GM12878 (cell line): ENCODE results near the gene ZNF92. TPM values are rescaled to one million over a fixed set of nuclear protein-coding genes. Genes with fewer than 3 reads are reported as not detected.
A peak's percentile ranks its signal among the peaks of the same experiment; 100 is the strongest.

ENCODE experiments used
- ATAC-seq: fragments of 200-7000 bp; cut with Tn5 transposase; 3 replicates; pipeline ENCODE4 v1.9.1; 2020; ENCODE audit warnings: mild to moderate bottlenecking, moderate library complexity
- BruUV-seq: library from RNA; stranded (reverse); fragments of 400-500 nt; replicated peaks from 2 replicates; lab custom pipeline; 2021; lab: Mats Ljungman, UMichigan
- CTCF ChIA-PET: fragments of 300-600 bp; sonication (Branson Sonifier 250); formaldehyde crosslinking; extraction: SDS; loops from one replicate; lab custom pipeline; 2021; ENCODE audit warnings: inconsistent platforms; lab: Yijun Ruan, JAX
- POLR2A ChIA-PET: fragments of 350-600 bp; formaldehyde crosslinking; extraction: SDS; loops from one replicate; lab custom pipeline; 2021; ENCODE audit warnings: inconsistent platforms; lab: Charles Lee
- RAD21 ChIA-PET: fragments of 300-600 bp; sonication (Branson Sonifier 250); formaldehyde crosslinking; loops from one replicate; lab custom pipeline; 2023; ENCODE audit warnings: antibody characterized with exemption; ENCODE audit not compliant: unreplicated experiment; lab: Charles Lee
- SMC1A ChIA-PET: fragments of 300-600 bp; sonication (Branson Sonifier 250); formaldehyde crosslinking; loops from one replicate; lab custom pipeline; 2023; ENCODE audit not compliant: unreplicated experiment, uncharacterized antibody; lab: Charles Lee
- DNase-seq: peaks from one replicate; pipeline ENCODE4 v3.0.0-alpha.2; 2011; ENCODE audit warnings: low read depth, low spot score
- FAIRE-seq: peaks from 3 replicates; lab custom pipeline; 2011; peaks lifted over from hg19 to GRCh38; lab: Jason Lieb, UNC
- H2AFZ ChIP-seq: 2 replicates; pipeline ENCODE4 v1.6.0; 2011; ENCODE audit warnings: low read depth, low read length, control low read depth; ENCODE audit not compliant: control insufficient read depth
- H3K27ac ChIP-seq: 2 replicates; pipeline ENCODE4 v1.5.1; 2011; ENCODE audit warnings: control low read depth; ENCODE audit not compliant: control insufficient read depth, insufficient read depth
- H3K27me3 ChIP-seq, 2 experiments: replicated peaks in 1 of 2; 2 replicates each; pipeline versions ENCODE4 v1.6.0 to v1.6.1; 2011; ENCODE audit warnings: low read length in 1 of 2; ENCODE audit not compliant: control insufficient read depth in 2 of 2, insufficient read depth in 2 of 2
- H3K36me3 ChIP-seq, 2 experiments: 2 replicates each; pipeline ENCODE4 v1.5.1; 2011; ENCODE audit warnings: low read length in 1 of 2; ENCODE audit not compliant: control insufficient read depth in 2 of 2, insufficient read depth in 2 of 2
- H3K4me1 ChIP-seq: 2 replicates; pipeline ENCODE4 v1.6.1; 2011; ENCODE audit warnings: mild to moderate bottlenecking, low read length, moderate library complexity, mixed read lengths; ENCODE audit not compliant: control insufficient read depth, insufficient read depth
- H3K4me2 ChIP-seq: 2 replicates; pipeline ENCODE4 v1.6.0; 2011; ENCODE audit warnings: control low read depth; ENCODE audit not compliant: control insufficient read depth, insufficient read depth
- H3K4me3 ChIP-seq: fragments of 200-600 bp; sonication (generic); 2 replicates; pipeline ENCODE4 v1.5.1; 2016
- H3K79me2 ChIP-seq: 2 replicates; pipeline ENCODE4 v1.6.0; 2011; ENCODE audit warnings: low read length; ENCODE audit not compliant: control insufficient read depth, insufficient read depth
- H3K9ac ChIP-seq: 2 replicates; pipeline ENCODE4 v1.8.0; 2011; ENCODE audit warnings: low read length, control low read depth, mixed read lengths; ENCODE audit not compliant: control insufficient read depth, insufficient read depth
- H3K9me3 ChIP-seq: replicated peaks from 3 replicates; pipeline ENCODE4 v1.5.1; 2011; ENCODE audit warnings: mild to moderate bottlenecking, low read length; ENCODE audit not compliant: control insufficient read depth, insufficient read depth
- H4K20me1 ChIP-seq: 2 replicates; pipeline ENCODE4 v1.6.0; 2011; ENCODE audit not compliant: control insufficient read depth, insufficient read depth
- BHLHE40 ChIP-seq, 2 experiments: fragments of 450-650 bp in 1 of 2; IDR thresholded peaks; 2 replicates each; pipeline ENCODE4 v1.6.1; 2011 to 2017; ENCODE audit warnings: low read depth in 2 of 2, borderline replicate concordance in 1 of 2, improper control_type of control experiment in 1 of 2, low read length in 1 of 2, mild to moderate bottlenecking in 1 of 2
- CTCF ChIP-seq, 3 experiments: IDR thresholded peaks in 2 of 3; conservative IDR thresholded peaks in 1 of 3; 2 replicates each; pipeline ENCODE4 v1.5.1; 2011; ENCODE audit warnings: low read depth in 3 of 3, low read length in 3 of 3, mild to moderate bottlenecking in 3 of 3, control low read depth in 2 of 3, moderate library complexity in 2 of 3, inconsistent platforms in 1 of 3, mixed read lengths in 1 of 3; ENCODE audit not compliant: control insufficient read depth in 2 of 3, insufficient read depth in 1 of 3; ENCODE audit errors: extremely low read depth in 1 of 3
- ESRRA ChIP-seq: IDR thresholded peaks from 2 replicates; pipeline ENCODE4 v1.6.1; 2012; ENCODE audit warnings: mild to moderate bottlenecking, low read length, improper control_type of control experiment
- KAT2A ChIP-seq: conservative IDR thresholded peaks from 2 replicates; pipeline ENCODE4 v1.6.1; 2011; ENCODE audit warnings: low read depth, low read length; ENCODE audit not compliant: control insufficient read depth
- LARP7 ChIP-seq: fragments of 450-650 bp; IDR thresholded peaks from 2 replicates; pipeline ENCODE4 v1.6.1; 2017; ENCODE audit warnings: mild to moderate bottlenecking
- MAX ChIP-seq: IDR thresholded peaks from 2 replicates; pipeline ENCODE4 v1.6.1; 2012; ENCODE audit warnings: low read depth, low read length, improper control_type of control experiment
- MXI1 ChIP-seq: fragments of 150-350 bp; IDR thresholded peaks from 2 replicates; pipeline ENCODE4 v1.6.1; 2011; ENCODE audit warnings: low read depth, mild to moderate bottlenecking, inconsistent platforms, low read length, improper control_type of control experiment
- PAX8 ChIP-seq: fragments of 450-650 bp; IDR thresholded peaks from 2 replicates; pipeline ENCODE4 v1.6.1; 2017; ENCODE audit warnings: mild to moderate bottlenecking, moderate library complexity
- USF2 ChIP-seq: IDR thresholded peaks from 2 replicates; pipeline ENCODE4 v1.6.1; 2011; ENCODE audit warnings: low read depth, low read length, improper control_type of control experiment, borderline replicate concordance
- ZNF384 ChIP-seq: IDR thresholded peaks from 2 replicates; pipeline ENCODE4 v1.6.1; 2012; ENCODE audit warnings: low read depth, mild to moderate bottlenecking, low read length, improper control_type of control experiment, borderline replicate concordance
- WGBS: methylation state at CpG from one replicate; pipeline ENCODE4 v1.1.6; 2016; ENCODE audit warnings: low lambda C conversion rate; ENCODE audit not compliant: insufficient replicate concordance, insufficient coverage; ENCODE audit errors: missing lambda C conversion rate; 5-methylcytosine and 5-hydroxymethylcytosine counted together
- in situ Hi-C: fragments of 300-500 bp; cut with MboI; formaldehyde crosslinking; loops from 9 replicates; pipeline ENCODE4 v1.14.3; 2018; ENCODE audit warnings: mixed read lengths
- intact Hi-C: fragments of 100-400 bp; cut with micrococcal nuclease; formaldehyde crosslinking; loops from one replicate; pipeline ENCODE4 v1.14.2; 2022; ENCODE audit not compliant: unreplicated experiment
- polyA plus RNA-seq, 11 experiments: library from polyadenylated mRNA; depleted of rRNA in 4 of 11; unstranded in 6 of 11; stranded (reverse) in 5 of 11; fragments of >200 nt; fragmentation: Nextera tagmentation in 4 of 11; fragmentation: Illumina TruSeq in 1 of 11; extraction: Ambion mirVana in 4 of 11; extraction: Trizol in 1 of 11; gene quantifications; 1 replicate in 1 of 11; 2 replicates in 10 of 11; pipeline versions ENCODE4 v1.2.1 to v1.2.3, GENCODE V29; 2011 to 2016; ENCODE audit warnings: inconsistent platforms in 2 of 11, missing spikeins in 2 of 11, low read depth in 1 of 11
- total RNA-seq, 4 experiments: library from RNA; depleted of rRNA in 3 of 4; stranded (reverse); fragments of >200 nt in 3 of 4; fragmentation: Illumina TruSeq in 1 of 4; extraction: Trizol in 1 of 4; gene quantifications; 2 replicates each; pipeline versions ENCODE4 v1.2.1 to v1.2.3, GENCODE V29; 2013 to 2021

The ZNF92 gene
- total and polyA plus RNA-seq, 10 of the 15 experiments (the other 5 are each of a cell fraction or from before 2014, with no cell fraction given), result 6.7 to 27.6 (median 14.3) TPM

- peaks cover 0 to 11% of the 10 kb centered on the region in 2 experiments; a peak in 2 of 4 replicates for H3K36me3 ChIP-seq
- WGBS, result 98% methylated on average over 3 of the region's 3 CpGs
These were observed 8.1 kb downstream of the ZNF92 start for GRCh38 chr7:65381742-65382141.

More at GRCh38 chr7:65381742-65382141, 8.1 kb downstream of the ZNF92 start:
- peak overlapping the region; percentile 50; the same call in 1 of the 2 replicates for H3K4me2 ChIP-seq
- TF ChIP-seq ESRRA, result no peak
- no peak for TF ChIP-seq ZNF384
- no peak for TF ChIP-seq LARP7
- no peak for TF ChIP-seq BHLHE40 (IDR thresholded peaks at IDR 0.05; ENCODE audit: borderline replicate concordance in 1 of 2, low read depth in 2 of 2, low read length in 1 of 2)
- TF ChIP-seq PAX8, result no peak
- no peak for TF ChIP-seq KAT2A
- TF ChIP-seq MAX, result no peak
- no peak for TF ChIP-seq CTCF (IDR thresholded peaks at IDR 0.05 in 2 of 3, conservative IDR thresholded peaks at IDR 0.05 in 1 of 3; ENCODE audit: control insufficient read depth in 2 of 3, extremely low read depth in 1 of 3, insufficient read depth in 1 of 3, low read depth in 3 of 3, low read length in 3 of 3)
- TF ChIP-seq MXI1, result no peak
- TF ChIP-seq USF2, result no peak
- TF ChIP-seq, all 136 proteins: peak for 0
- no peak overlapping the region for H2AFZ ChIP-seq
- no peak overlapping the region for H3K9ac ChIP-seq
- intact Hi-C loops (loop anchor here (10.0 kb wide), 1 partner anchor 1067 kb away; the partner anchor contains the start of gene ZNF736), in situ Hi-C loops (loop anchor here (25.0 kb wide), 1 partner anchor 694 kb away; no protein-coding TSS in a partner anchor)
- ChIA-PET RAD21 (interaction anchor here (0.7 to 1.0 kb wide), 2 partner anchors 8 to 9 kb away, joined by 3 to 4 read pairs; partner anchors contain the start of gene ZNF92), POLR2A (interaction anchor here (2.0 kb wide), 1 partner anchor 7 kb away, joined by 5 read pairs; no protein-coding TSS in a partner anchor), SMC1A (interaction anchor here (1.2 to 4.3 kb wide), 5 partner anchors 8 to 375 kb away, joined by 3 to 18 read pairs (median 4); partner anchors contain the start of genes ERV3-1 and ZNF92), CTCF (interaction anchor here (0.7 kb wide), 1 partner anchor 368 kb away, joined by 6 read pairs; no protein-coding TSS in a partner anchor)
- H3K79me2 ChIP-seq, result peaks cover 93% of the 10 kb centered on the region
- no peaks in the 10 kb centered on the region for H4K20me1 ChIP-seq
- H3K4me3 ChIP-seq, result peak overlapping the region; percentile 8; the same call in 1 of the 2 replicates
- BruUV-seq, result no TSS peak
- H3K27ac ChIP-seq, result no peak overlapping the region
- peaks cover 3% of the 10 kb centered on the region for H3K4me1 ChIP-seq
- ATAC-seq, result no peak
- H3K9me3 ChIP-seq, result peaks cover 2% of the 10 kb centered on the region; the same call in 2 of the 3 replicates
- FAIRE-seq, result no peak
- H3K27me3 ChIP-seq, result no peaks in the 10 kb centered on the region
- DNase-seq, result no peak
